ENCODE measurements around the gene SMPD2. TPM values are rescaled to one million over a fixed set of nuclear protein-coding genes. Genes with fewer than 3 reads are reported as not detected.

The SMPD2 gene
- total and polyA plus RNA-seq, 2 experiments from 2014 or later, result 5.6 to 10.9 TPM

- Histone ChIP-seq H3K4me1 (ENCODE audit: insufficient read depth) (peaks cover 30% of the 10 kb centered on the region), H3K9me2 (ENCODE audit: insufficient read depth) (no peaks in the 10 kb centered on the region), H2AFZ (no peak overlapping the region), H3K27me3 (ENCODE audit: insufficient read depth) (no peaks in the 10 kb centered on the region), H3F3A (replicated peaks; ENCODE audit: low read depth) (no peaks in the 10 kb centered on the region), H3K4me2 (no peak overlapping the region), H4K20me1 (replicated peaks; ENCODE audit: insufficient read depth) (no peaks in the 10 kb centered on the region), H3K4me3 (no peak overlapping the region), H3K36me3 (ENCODE audit: insufficient read depth) (no peaks in the 10 kb centered on the region), H3K27ac (ENCODE audit: low read depth) (no peak overlapping the region), H3K79me2 (replicated peaks; ENCODE audit: insufficient read depth) (no peaks in the 10 kb centered on the region)
- TF ChIP-seq STAT1 (IDR thresholded peaks at IDR 0.05; ENCODE audit: unreplicated experiment), result no peak
- no peak for TF ChIP-seq CREB1 (CRISPR knock-in tag; IDR thresholded peaks at IDR 0.05; ENCODE audit: low read depth)
- TF ChIP-seq CTCF (conservative IDR thresholded peaks at IDR 0.05; ENCODE audit: low read depth in 2 of 2), result no peak
- no peak for TF ChIP-seq POLR2AphosphoS5 (IDR thresholded peaks at IDR 0.05; ENCODE audit: low read depth)
- TF ChIP-seq ZNF114 (CRISPR knock-in tag; IDR thresholded peaks at IDR 0.05), result no peak
- no peak for TF ChIP-seq ETS1 (IDR thresholded peaks at IDR 0.05)
- TF ChIP-seq ZNF462 (CRISPR knock-in tag; IDR thresholded peaks at IDR 0.05), result no peak
- TF ChIP-seq ZNF331 (CRISPR knock-in tag; IDR thresholded peaks at IDR 0.05; ENCODE audit: low read depth), result no peak
- no peak for TF ChIP-seq JUNB (IDR thresholded peaks at IDR 0.05; ENCODE audit: unreplicated experiment)
- H3K27ac Mint-ChIP-seq, result no peak overlapping the region
- ATAC-seq, result no peak
- peaks cover 34% of the 10 kb centered on the region for H3K4me1 Mint-ChIP-seq
- no peaks in the 10 kb centered on the region for H3K9me3 Mint-ChIP-seq
- DNase-seq (ENCODE audit: low spot score), result no peak
- H3K36me3 Mint-ChIP-seq (ENCODE audit: low read depth), result no peaks in the 10 kb centered on the region
- H3K4me3 Mint-ChIP-seq, result no peak overlapping the region
- no peaks in the 10 kb centered on the region for H3K27me3 Mint-ChIP-seq (ENCODE audit: insufficient read depth, low read depth, poor library complexity)
These were observed 47.5 kb downstream of the SMPD2 start for GRCh38 chr6:109488001-109488400.

All from GM23338 (cell line).